RWPE1 (cell line): ENCODE results near the gene ADGRV1.
"Not testable (repeated sequence)": the region's sequence is repeated elsewhere in the genome, so short reads cannot be mapped to it uniquely, and the experiment has no call there.

Source experiments
- CTCF ChIA-PET: fragments of 350-600 bp; sonication (Branson Sonifier 250); formaldehyde crosslinking; extraction: SDS; loops from one replicate; lab custom pipeline; 2021; lab: Yijun Ruan, JAX
- POLR2A ChIA-PET: fragments of 400-600 bp; formaldehyde crosslinking; extraction: SDS; loops from one replicate; lab custom pipeline; 2020; ENCODE audit warnings: antibody characterized with exemption; ENCODE audit not compliant: low non-redundant PET; lab: Yijun Ruan, JAX
- DNase-seq: peaks from one replicate; pipeline ENCODE4 v3.0.0; 2012; ENCODE audit warnings: low spot score
- H3K27ac ChIP-seq: fragments of 450-650 bp; 2 replicates; pipeline ENCODE4 v1.5.1; 2017
- TF ChIP-seq, protein P1 (sequence below): fragments of 450-650 bp; conservative IDR thresholded peaks from 2 replicates; pipeline ENCODE4 v1.5.1; 2017; ENCODE audit warnings: low read depth, mild to moderate bottlenecking

ADGRV1 gene

DNA sequence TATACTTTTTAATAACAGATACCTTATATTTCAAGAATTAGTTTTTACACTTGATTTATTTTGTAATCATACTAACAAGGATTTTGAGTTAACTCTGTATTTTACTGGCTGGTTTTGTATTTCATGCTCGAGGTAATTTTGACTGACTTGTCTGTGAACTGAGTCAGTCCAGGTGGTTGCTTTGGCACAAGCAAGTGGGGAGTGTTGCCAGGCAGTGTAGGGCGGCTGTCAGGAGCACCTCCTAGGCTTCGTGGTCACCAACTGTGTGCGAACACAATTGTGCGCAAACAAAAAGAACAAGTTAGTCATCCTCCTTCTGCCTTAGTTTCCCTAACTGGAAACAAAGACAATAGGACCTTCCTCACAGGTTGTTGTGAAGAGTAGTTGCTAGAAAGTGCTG lies 286.3 kb downstream of the ADGRV1 start:
- DNase-seq, result no peak
- TF ChIP-seq, protein P1, sequence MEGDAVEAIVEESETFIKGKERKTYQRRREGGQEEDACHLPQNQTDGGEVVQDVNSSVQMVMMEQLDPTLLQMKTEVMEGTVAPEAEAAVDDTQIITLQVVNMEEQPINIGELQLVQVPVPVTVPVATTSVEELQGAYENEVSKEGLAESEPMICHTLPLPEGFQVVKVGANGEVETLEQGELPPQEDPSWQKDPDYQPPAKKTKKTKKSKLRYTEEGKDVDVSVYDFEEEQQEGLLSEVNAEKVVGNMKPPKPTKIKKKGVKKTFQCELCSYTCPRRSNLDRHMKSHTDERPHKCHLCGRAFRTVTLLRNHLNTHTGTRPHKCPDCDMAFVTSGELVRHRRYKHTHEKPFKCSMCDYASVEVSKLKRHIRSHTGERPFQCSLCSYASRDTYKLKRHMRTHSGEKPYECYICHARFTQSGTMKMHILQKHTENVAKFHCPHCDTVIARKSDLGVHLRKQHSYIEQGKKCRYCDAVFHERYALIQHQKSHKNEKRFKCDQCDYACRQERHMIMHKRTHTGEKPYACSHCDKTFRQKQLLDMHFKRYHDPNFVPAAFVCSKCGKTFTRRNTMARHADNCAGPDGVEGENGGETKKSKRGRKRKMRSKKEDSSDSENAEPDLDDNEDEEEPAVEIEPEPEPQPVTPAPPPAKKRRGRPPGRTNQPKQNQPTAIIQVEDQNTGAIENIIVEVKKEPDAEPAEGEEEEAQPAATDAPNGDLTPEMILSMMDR, result no peak
- ChIA-PET CTCF (no interaction called here), POLR2A (no interaction called here)
- H3K27ac ChIP-seq, result no peak overlapping the region

GRCh38 chr5:90845723-90846554 lies 287.3 kb downstream of the ADGRV1 start:
- CTCF ChIA-PET, result interaction anchor here (0.5 to 1.0 kb wide), 2 partner anchors 20 to 1905 kb away, joined by 3 to 4 read pairs; no protein-coding TSS in a partner anchor
- H3K27ac ChIP-seq, result no peak overlapping the region
- TF ChIP-seq, protein P1, result no peak
- POLR2A ChIA-PET, result no interaction called here
- no peak for DNase-seq

- POLR2A ChIA-PET, H3K27ac ChIP-seq, DNase-seq: not testable (repeated sequence)
- CTCF ChIA-PET, result interaction anchor here (1.4 kb wide), 1 partner anchor 13 kb away, joined by 3 read pairs; no protein-coding TSS in a partner anchor
Measured at GRCh38 chr5:90847606-90848005, 289.0 kb downstream of the ADGRV1 start.

- TF ChIP-seq, protein P1, result no peak
- no peak overlapping the region for H3K27ac ChIP-seq
- no peak for DNase-seq
- ChIA-PET CTCF (no interaction called here), POLR2A (no interaction called here)
Measured at GRCh38 chr5:90849939-90850338, 291.3 kb downstream of the ADGRV1 start.

- no peak overlapping the region for H3K27ac ChIP-seq
- TF ChIP-seq, protein P1, result no peak
- DNase-seq, result no peak
- ChIA-PET POLR2A (no interaction called here), CTCF (no interaction called here)
Measured at GRCh38 chr5:90852531-90852930, 293.9 kb downstream of the ADGRV1 start.

GRCh38 chr5:90853750-90854149 lies 295.2 kb downstream of the ADGRV1 start:
- CTCF ChIA-PET, result interaction anchor here (0.6 to 0.7 kb wide), 2 partner anchors 50 to 62 kb away, joined by 3 read pairs; no protein-coding TSS in a partner anchor
- no peak for DNase-seq
- no peak overlapping the region for H3K27ac ChIP-seq
- POLR2A ChIA-PET, result no interaction called here
- TF ChIP-seq, protein P1, result no peak

GRCh38 chr5:90854169-90854568 lies 295.6 kb downstream of the ADGRV1 start:
- CTCF ChIA-PET, result interaction anchor here (0.6 to 1.6 kb wide), 3 partner anchors 12 to 61 kb away, joined by 3 to 5 read pairs (median 3); no protein-coding TSS in a partner anchor
- TF ChIP-seq, protein P1, result no peak
- no peak for DNase-seq
- POLR2A ChIA-PET, result no interaction called here
- no peak overlapping the region for H3K27ac ChIP-seq
